ENCODE data around the gene NKD2. TPM values are rescaled to one million over a fixed set of nuclear protein-coding genes. Genes with fewer than 3 reads are reported as not detected.

NKD2 gene
- total RNA-seq, 1 donor from 2014 or later: 3.7 TPM

DNA sequence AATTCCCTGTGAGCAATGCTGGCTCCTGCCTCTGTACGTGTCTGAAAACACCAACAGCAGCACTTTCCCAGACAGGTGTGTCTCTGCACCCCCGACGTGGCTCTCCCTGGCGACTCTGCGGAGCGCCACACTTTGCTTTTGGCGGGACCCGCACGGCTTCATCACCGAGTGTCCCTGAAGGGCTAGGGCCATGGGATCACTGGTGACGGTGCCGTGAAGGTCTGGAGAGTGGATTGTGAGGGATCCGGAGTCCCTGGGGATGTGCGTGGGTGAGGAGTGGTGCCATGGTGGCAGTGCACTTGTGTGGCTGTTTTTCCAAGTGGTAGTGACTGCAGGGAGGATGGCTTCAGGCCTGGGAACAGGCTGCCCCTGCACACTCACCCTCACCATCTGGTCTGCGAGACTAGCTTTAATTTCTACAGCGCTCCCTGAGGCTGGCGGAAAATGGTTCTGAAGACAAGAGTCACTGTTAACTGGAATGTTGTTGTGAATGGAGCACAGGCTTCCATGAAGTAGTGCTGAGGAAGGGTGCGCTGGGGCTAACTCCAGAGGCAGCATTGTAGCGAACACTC lies 3.2 kb downstream of the NKD2 start:
- no peak overlapping the region for H3K27ac ChIP-seq (replicated peaks)
- TF ChIP-seq, protein P1, sequence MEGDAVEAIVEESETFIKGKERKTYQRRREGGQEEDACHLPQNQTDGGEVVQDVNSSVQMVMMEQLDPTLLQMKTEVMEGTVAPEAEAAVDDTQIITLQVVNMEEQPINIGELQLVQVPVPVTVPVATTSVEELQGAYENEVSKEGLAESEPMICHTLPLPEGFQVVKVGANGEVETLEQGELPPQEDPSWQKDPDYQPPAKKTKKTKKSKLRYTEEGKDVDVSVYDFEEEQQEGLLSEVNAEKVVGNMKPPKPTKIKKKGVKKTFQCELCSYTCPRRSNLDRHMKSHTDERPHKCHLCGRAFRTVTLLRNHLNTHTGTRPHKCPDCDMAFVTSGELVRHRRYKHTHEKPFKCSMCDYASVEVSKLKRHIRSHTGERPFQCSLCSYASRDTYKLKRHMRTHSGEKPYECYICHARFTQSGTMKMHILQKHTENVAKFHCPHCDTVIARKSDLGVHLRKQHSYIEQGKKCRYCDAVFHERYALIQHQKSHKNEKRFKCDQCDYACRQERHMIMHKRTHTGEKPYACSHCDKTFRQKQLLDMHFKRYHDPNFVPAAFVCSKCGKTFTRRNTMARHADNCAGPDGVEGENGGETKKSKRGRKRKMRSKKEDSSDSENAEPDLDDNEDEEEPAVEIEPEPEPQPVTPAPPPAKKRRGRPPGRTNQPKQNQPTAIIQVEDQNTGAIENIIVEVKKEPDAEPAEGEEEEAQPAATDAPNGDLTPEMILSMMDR (IDR thresholded peaks at IDR 0.05; ENCODE audit: borderline replicate concordance): no peak
- H3K36me3 ChIP-seq: no peaks in the 10 kb centered on the region
- intact Hi-C loops (cut with micrococcal nuclease): no loop called here
- H3K27me3 ChIP-seq (ENCODE audit: low read depth): peaks cover 22% of the 10 kb centered on the region
- peak; percentile 10 for DNase-seq
- H3K9me3 ChIP-seq (replicated peaks): no peaks in the 10 kb centered on the region
- H3K4me3 ChIP-seq: no peak overlapping the region
- peaks cover 43% of the 10 kb centered on the region for H3K4me1 ChIP-seq

DNA sequence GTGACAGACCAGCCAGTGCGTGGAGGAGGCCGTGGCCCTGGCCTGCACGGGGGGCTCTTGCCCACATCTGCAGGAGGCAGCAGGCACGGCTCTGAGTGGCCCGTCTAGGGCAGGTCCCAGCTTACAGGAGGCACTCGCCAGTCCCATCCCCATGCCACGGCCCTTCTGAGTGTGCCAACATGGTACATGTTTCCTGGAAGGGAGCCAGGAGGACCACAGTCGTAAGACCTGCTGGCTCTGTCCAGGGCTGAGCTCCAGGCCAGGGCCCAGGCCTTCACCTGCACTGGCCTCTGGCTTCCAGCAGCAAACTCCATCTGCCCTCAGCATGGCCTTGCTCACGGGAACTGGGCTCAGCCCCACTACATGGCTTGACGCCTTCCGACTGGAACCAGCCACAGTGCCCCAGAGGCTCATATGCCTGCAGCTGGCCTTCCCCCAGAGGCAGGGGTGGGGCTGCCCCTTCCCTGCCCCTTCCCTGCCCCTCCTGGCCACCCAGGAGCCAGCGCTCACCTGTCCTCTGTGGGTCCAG lies 3.8 kb downstream of the NKD2 start:
- peak; percentile 12 for DNase-seq
- intact Hi-C loops (cut with micrococcal nuclease): no loop called here
- H3K36me3 ChIP-seq: no peaks in the 10 kb centered on the region
- no peaks in the 10 kb centered on the region for H3K9me3 ChIP-seq (replicated peaks)
- H3K4me3 ChIP-seq: no peak overlapping the region
- peaks cover 43% of the 10 kb centered on the region for H3K4me1 ChIP-seq
- H3K27ac ChIP-seq (replicated peaks): no peak overlapping the region
- H3K27me3 ChIP-seq (ENCODE audit: low read depth): peaks cover 22% of the 10 kb centered on the region
- TF ChIP-seq, protein P1 (IDR thresholded peaks at IDR 0.05; ENCODE audit: borderline replicate concordance): no peak

DNA sequence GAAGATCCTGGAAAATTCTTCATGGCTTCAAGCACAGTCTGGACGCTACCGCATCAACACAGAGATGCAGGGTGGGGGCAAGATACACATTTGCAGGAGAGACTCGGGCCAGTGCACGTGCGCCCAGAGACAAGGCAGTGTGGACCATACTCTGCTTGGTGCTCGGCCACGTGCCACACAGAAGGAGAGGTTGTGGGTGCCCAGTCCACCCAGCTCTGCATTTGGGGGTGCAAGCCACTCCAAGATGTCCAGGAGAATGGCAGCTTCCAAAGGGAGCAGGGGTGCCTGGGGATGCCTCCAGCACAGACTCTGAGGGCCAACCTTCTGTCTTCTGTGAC lies 4.3 kb downstream of the NKD2 start:
- no peaks in the 10 kb centered on the region for H3K9me3 ChIP-seq (replicated peaks)
- H3K27me3 ChIP-seq (ENCODE audit: low read depth): peaks cover 22% of the 10 kb centered on the region
- peaks cover 39% of the 10 kb centered on the region for H3K4me1 ChIP-seq
- H3K36me3 ChIP-seq: no peaks in the 10 kb centered on the region
- no peak overlapping the region for H3K27ac ChIP-seq (replicated peaks)
- intact Hi-C loops (cut with micrococcal nuclease): no loop called here
- TF ChIP-seq, protein P1 (IDR thresholded peaks at IDR 0.05; ENCODE audit: borderline replicate concordance): no peak
- H3K4me3 ChIP-seq: no peak overlapping the region
- DNase-seq: peak; percentile 8

DNA sequence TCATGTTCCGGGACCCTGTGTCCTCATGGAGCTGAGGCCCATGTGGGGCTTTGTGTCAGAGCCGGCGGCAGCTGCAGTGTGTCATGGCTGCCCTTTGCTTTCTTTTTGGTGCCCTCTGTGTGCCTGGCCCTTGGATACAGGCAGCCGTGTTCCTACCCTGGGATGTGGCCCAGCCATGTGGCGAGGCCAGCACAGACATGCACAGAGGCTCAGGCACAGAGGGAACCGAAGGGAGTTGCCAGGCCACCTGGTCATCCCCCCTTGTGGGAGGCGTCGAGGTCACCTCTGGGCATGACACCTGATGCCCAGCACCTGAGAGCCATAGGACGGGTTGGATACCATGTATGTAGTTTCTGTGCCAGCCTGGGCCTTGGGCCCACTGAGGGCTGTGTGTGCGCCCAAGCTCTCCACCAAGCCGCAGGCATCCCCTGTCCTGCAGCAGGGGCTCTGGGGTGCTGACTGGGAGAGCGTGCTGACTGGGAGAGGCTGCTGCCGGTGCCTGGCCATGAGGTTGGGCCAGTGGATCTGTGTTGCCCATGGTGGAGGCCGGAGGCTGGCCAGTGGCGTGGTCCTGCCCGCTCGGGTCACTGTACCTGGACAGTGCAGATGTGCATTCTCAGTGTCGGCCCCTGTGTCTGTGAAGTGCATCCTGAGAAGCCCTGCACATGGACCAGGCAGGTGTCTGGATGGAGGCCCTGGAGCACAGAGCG lies 4.8 kb downstream of the NKD2 start:
- DNase-seq: peak; percentile 9
- TF ChIP-seq, protein P1 (IDR thresholded peaks at IDR 0.05; ENCODE audit: borderline replicate concordance): no peak
- intact Hi-C loops (cut with micrococcal nuclease): no loop called here

DNA sequence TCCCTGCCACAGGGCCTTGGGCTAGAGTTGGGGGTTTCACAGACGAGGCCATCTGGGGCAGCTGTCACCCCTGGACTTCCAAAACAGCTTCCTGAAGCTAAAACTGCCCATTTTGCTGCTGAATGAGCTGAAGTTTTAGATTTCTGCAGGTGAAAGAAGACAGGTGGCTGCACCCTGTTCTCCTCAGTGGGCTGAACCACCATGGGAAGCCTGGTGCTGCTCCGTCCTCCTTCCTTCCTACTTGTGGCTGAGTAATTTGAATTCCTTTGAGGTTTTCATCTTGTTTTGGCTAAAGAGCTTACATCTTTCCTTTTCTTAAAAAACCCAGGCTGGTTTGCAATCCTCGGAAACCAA lies 5.3 kb downstream of the NKD2 start:
- Histone ChIP-seq H3K27ac (replicated peaks) (no peak overlapping the region), H3K27me3 (ENCODE audit: low read depth) (peaks cover 17% of the 10 kb centered on the region), H3K9me3 (replicated peaks) (no peaks in the 10 kb centered on the region), H3K36me3 (no peaks in the 10 kb centered on the region), H3K4me3 (no peak overlapping the region), H3K4me1 (peaks cover 30% of the 10 kb centered on the region)
- intact Hi-C loops (cut with micrococcal nuclease): no loop called here
- TF ChIP-seq, protein P1 (IDR thresholded peaks at IDR 0.05; ENCODE audit: borderline replicate concordance): no peak
- DNase-seq: no peak

More for the DNA sequence above, 4.8 kb downstream of the NKD2 start:
- no peak overlapping the region for H3K4me3 ChIP-seq
- H3K27me3 ChIP-seq (ENCODE audit: low read depth): peaks cover 19% of the 10 kb centered on the region
- peaks cover 34% of the 10 kb centered on the region for H3K4me1 ChIP-seq
- no peaks in the 10 kb centered on the region for H3K9me3 ChIP-seq (replicated peaks)
- H3K27ac ChIP-seq (replicated peaks): no peak overlapping the region
- H3K36me3 ChIP-seq: no peaks in the 10 kb centered on the region

Measured in left ventricle myocardium inferior (tissue), 1 donor.